ENCODE measurements around the gene RSF1. TPM values are rescaled to one million over a fixed set of nuclear protein-coding genes. Genes with fewer than 3 reads are reported as not detected.
A peak's percentile ranks its signal among the peaks of the same experiment; 100 is the strongest.

RSF1 gene
- total and polyA plus RNA-seq, 7 donors = 2.7 to 34.8 (median 30.0) TPM

- peaks cover 0 to 5% of the 10 kb centered on the region in 2 donors for H3K36me3 ChIP-seq (ENCODE audit: insufficient read depth in 1 of 2, low read depth in 1 of 2)
- no peak overlapping the region for H3K27ac ChIP-seq
- no peaks in the 10 kb centered on the region for H3K9me3 ChIP-seq
- intact Hi-C loops (cut with DNase I) = no loop called here
- no peaks in the 10 kb centered on the region for H3K27me3 ChIP-seq (ENCODE audit: insufficient read depth in 3 of 3, low read length in 2 of 3)
- peaks cover 12% of the 10 kb centered on the region for H3K4me1 ChIP-seq
- ATAC-seq = no peak
- H3K4me3 ChIP-seq = no peak overlapping the region
- no peak for DNase-seq
- TF ChIP-seq CTCF (IDR thresholded peaks at IDR 0.05) = no peak
These were observed 14.1 kb downstream of the RSF1 start for GRCh38 chr11:77806415-77806814.

- 54 to 67% (median 60%) methylated on average over 3 of the region's 3 CpGs for WGBS, 3 donors
- TF ChIP-seq CTCF (IDR thresholded peaks at IDR 0.05) = no peak
- Histone ChIP-seq H3K27me3 (ENCODE audit: insufficient read depth in 3 of 3, low read length in 2 of 3) (no peaks in the 10 kb centered on the region), H3K9me3 (no peaks in the 10 kb centered on the region), H3K4me3 (no peak overlapping the region), H3K27ac (no peak overlapping the region), H3K36me3 (ENCODE audit: insufficient read depth in 1 of 2, low read depth in 1 of 2) (no peaks in the 10 kb centered on the region), H3K4me1 (peaks cover 10% of the 10 kb centered on the region)
- DNase-seq = no peak
- intact Hi-C loops (cut with DNase I) = no loop called here
- no peak for ATAC-seq
These were observed 19.0 kb downstream of the RSF1 start for GRCh38 chr11:77801477-77801876.

GRCh38 chr11:77800449-77800848 is 20.1 kb downstream of the RSF1 start:
- Histone ChIP-seq H3K27me3 (ENCODE audit: insufficient read depth in 3 of 3, low read length in 2 of 3) (no peaks in the 10 kb centered on the region), H3K36me3 (ENCODE audit: insufficient read depth in 1 of 2, low read depth in 1 of 2) (no peaks in the 10 kb centered on the region), H3K9me3 (no peaks in the 10 kb centered on the region), H3K4me1 (peaks cover 15% of the 10 kb centered on the region), H3K27ac (peak overlapping the region; percentile 9), H3K4me3 (no peak overlapping the region)
- DNase-seq (no peak), ATAC-seq (peak in 1 of 4 donors; percentile 22)
- intact Hi-C loops (cut with DNase I) = no loop called here
- TF ChIP-seq CTCF (IDR thresholded peaks at IDR 0.05) = no peak

- no peak for TF ChIP-seq CTCF (IDR thresholded peaks at IDR 0.05)
- DNase-seq (no peak), ATAC-seq (peak in 1 of 4 donors; percentile 30)
- no peaks in the 10 kb centered on the region for H3K27me3 ChIP-seq (ENCODE audit: insufficient read depth in 3 of 3, low read length in 2 of 3)
- WGBS, 3 donors = 41 to 61% (median 55%) methylated on average over 3 of the region's 3 CpGs
- H3K9me3 ChIP-seq = no peaks in the 10 kb centered on the region
- H3K4me3 ChIP-seq = no peak overlapping the region
- H3K27ac ChIP-seq = no peak overlapping the region
- H3K36me3 ChIP-seq (ENCODE audit: insufficient read depth in 1 of 2, low read depth in 1 of 2) = no peaks in the 10 kb centered on the region
- peaks cover 25% of the 10 kb centered on the region for H3K4me1 ChIP-seq
- intact Hi-C loops (cut with DNase I) = no loop called here
These were observed 21.2 kb downstream of the RSF1 start for GRCh38 chr11:77799338-77799737.

GRCh38 chr11:77793972-77794371 is 26.6 kb downstream of the RSF1 start:
- Histone ChIP-seq H3K36me3 (ENCODE audit: insufficient read depth in 1 of 2, low read depth in 1 of 2) (no peaks in the 10 kb centered on the region), H3K27ac (no peak overlapping the region), H3K4me3 (no peak overlapping the region), H3K4me1 (peaks cover 21% of the 10 kb centered on the region), H3K27me3 (ENCODE audit: insufficient read depth in 3 of 3, low read length in 2 of 3) (no peaks in the 10 kb centered on the region), H3K9me3 (no peaks in the 10 kb centered on the region)
- no peak for DNase-seq
- intact Hi-C loops (cut with DNase I) = no loop called here
- TF ChIP-seq CTCF (IDR thresholded peaks at IDR 0.05) = no peak
- WGBS, 3 donors = 97% methylated on average over 2 of the region's 2 CpGs
- ATAC-seq = no peak
